GM18526 (cell line): ENCODE measurements around the gene ALPI.

Source experiments
- POLR2A ChIP-seq: IDR thresholded peaks from 3 replicates; pipeline ENCODE4 v1.6.1; 2011; ENCODE audit not compliant: insufficient read length; ENCODE audit errors: extremely low read depth

Gene ALPI

DNA sequence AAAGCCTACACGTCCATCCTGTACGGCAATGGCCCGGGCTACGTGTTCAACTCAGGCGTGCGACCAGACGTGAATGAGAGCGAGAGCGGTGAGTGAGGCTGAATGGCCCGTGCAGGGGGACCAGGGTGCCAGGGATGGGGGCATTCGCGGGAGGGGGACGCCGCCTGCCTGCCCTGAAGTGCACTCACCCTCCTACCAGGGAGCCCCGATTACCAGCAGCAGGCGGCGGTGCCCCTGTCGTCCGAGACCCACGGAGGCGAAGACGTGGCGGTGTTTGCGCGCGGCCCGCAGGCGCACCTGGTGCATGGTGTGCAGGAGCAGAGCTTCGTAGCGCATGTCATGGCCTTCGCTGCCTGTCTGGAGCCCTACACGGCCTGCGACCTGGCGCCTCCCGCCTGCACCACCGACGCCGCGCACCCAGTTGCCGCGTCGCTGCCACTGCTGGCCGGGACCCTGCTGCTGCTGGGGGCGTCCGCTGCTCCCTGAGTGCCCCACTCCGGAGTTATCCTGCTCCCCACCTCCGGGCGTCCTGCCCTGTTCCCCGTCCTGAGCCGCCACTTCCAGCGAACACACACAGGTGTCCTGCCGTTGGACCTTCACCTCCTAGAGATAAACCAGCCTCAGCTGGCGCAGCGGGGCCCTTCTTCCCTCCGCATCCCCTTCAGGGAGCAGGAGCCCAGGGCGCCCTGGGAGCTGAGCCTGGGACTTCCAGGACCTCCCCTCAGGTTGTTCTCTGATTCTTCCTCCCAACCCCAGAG is 2.9 kb downstream of the ALPI start:
- TF ChIP-seq POLR2A, result no peak

DNA sequence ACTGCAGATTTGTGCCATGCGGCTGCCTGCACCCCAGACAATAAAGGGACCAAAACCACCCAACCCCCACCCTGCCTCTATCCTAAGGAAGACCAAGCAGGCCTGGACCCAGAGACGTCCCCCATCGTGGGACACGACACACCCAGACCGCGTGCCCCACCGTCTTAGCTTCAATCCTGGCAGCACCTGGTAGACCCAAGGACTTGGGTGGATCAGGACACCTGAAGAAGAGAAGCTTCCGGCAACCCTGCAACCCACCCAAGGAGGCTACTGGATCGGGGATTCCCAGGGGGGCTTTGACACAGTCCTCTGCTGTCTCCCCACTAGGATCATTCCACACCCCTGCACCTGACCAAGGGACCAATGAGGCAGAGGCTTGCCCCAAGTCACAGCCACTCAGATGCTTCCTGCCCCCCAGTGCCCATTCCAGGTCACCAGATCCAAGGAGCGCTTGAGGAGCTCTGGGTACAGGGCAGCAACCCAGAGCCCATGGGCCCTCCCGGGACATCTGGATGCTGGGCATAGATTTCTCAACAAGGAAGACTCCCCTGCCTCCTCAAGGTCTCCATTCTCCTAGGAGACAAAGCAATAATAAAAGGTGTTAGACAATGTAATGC is 3.6 kb downstream of the ALPI start:
- TF ChIP-seq POLR2A, result no peak

GRCh38 chr2:232460171-232460570 is 4.2 kb downstream of the ALPI start:
- TF ChIP-seq POLR2A, result no peak

DNA sequence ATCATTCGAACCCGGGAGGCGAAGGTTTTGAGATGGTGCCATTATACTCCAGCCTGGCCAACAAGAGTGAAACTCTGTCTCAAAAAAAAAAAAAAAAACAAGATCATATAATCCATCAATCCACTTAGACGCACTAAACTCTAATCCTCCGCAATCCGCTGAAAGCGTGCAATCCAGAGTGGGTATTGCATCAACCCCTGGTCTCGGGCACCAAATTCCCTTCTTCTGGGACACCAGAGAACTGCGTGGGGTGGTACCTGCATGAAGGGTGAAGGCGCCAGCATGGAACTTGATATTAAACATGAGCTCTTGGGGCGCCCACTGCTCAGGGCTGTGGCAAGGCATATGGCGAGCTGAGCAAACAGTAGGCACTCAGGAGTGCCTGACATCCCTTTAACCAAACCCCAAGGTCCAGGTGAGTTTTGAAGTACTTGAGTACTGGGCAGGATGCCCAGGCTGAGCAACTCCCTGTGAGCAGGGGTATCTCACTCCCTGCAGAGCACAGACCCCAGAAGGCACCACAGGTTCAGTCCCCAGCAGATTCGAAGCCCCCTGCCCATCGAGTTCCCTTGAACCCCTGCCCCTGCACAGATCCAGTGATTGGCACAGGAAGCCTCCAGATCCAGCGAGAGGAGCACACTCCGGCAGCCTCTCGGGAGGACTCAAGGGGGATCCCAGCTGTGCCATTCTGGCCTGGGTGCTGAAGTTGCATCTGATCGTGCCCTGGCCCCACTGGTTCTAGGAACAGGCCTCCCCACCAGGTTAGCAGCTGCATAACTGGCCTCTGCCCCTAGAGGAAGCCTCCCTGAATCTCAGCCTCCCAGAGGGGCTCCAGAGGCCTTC is 8.0 kb downstream of the ALPI start:
- no peak for TF ChIP-seq POLR2A

DNA sequence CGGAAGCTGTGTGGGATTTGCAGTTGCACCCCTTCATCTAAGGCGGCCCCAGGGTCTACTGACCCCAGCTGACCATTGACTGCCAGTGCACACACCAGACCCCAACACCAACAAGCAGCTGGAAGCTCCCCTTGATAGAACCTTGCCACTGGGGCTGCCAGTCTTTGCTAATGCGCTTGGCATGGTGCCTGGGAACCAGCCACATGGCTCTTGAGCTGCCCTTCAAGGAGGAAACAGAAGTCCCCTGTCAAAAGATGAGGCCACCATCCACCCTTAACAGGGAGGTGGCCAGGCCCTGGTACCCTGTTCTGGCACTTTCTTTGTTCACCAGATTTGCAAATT is 8.6 kb downstream of the ALPI start:
- TF ChIP-seq POLR2A, result no peak

DNA sequence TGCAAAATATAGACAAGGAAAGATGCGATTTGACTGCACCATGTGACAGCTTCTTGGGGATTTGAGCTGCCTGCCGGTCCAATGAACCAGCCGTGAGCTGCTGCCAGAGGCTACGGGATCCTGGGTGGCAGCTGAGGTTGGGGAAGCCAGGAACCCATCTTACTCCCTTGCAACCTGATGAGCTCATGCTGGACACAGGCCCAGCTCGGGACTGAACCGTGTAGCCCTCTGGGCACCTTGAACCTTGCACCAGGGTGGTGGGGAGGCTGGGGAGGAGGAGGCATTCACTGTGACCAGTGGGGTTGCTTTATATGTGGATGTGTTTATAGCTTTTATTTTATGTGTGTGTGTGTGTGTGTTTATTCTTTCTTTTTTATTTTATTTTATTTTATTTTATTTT is 9.1 kb downstream of the ALPI start:
- no peak for TF ChIP-seq POLR2A

GRCh38 chr2:232466221-232466620 is 10.3 kb downstream of the ALPI start:
- no peak for TF ChIP-seq POLR2A

GRCh38 chr2:232473467-232473890 is 17.5 kb downstream of the ALPI start:
- TF ChIP-seq POLR2A, result no peak

- no peak for TF ChIP-seq POLR2A
These were observed 20.1 kb downstream of the ALPI start for GRCh38 chr2:232476045-232476444.

- no peak for TF ChIP-seq POLR2A
These were observed 20.8 kb downstream of the ALPI start for GRCh38 chr2:232476791-232477190.

DNA sequence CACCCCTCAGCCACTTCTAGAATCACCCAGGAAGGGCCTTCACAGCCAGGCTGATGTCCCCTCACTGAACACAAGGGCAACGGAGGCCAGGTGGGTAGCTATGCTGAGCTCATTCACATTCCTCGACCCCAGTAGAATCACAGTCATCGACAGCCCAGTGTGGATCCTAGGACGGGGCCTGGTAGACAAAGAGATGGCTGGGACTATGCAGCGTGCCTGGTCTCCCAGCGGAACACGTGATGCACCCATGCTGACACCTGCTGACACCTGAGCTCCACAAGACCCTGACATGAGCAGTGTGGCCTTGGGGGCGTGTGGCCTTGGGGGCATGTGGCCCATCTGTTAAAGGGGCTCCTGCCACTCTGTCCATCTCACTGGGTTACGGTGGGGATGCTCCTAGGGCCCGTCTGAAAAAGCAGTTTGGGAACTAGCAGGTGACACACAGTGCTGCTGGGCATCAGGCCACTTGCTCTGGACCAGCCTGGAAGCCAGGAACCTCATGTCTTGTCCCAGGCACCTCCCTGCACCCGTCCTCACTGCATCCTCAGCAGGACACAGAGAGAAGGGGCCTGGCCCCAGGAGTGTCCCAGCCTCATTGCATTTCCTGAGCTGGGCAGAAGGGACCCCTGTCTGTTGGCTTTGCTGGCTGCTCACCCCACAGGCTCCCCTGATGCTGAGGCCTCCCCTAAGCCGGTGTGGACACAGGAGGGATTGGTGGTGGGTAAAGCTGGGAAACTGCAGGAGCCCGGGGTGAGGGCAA is 22.0 kb downstream of the ALPI start:
- TF ChIP-seq POLR2A, result no peak

- TF ChIP-seq POLR2A, result no peak
These were observed 22.8 kb downstream of the ALPI start for GRCh38 chr2:232478571-232479340.

- no peak for TF ChIP-seq POLR2A
These were observed 23.6 kb downstream of the ALPI start for GRCh38 chr2:232479341-232480200.

DNA sequence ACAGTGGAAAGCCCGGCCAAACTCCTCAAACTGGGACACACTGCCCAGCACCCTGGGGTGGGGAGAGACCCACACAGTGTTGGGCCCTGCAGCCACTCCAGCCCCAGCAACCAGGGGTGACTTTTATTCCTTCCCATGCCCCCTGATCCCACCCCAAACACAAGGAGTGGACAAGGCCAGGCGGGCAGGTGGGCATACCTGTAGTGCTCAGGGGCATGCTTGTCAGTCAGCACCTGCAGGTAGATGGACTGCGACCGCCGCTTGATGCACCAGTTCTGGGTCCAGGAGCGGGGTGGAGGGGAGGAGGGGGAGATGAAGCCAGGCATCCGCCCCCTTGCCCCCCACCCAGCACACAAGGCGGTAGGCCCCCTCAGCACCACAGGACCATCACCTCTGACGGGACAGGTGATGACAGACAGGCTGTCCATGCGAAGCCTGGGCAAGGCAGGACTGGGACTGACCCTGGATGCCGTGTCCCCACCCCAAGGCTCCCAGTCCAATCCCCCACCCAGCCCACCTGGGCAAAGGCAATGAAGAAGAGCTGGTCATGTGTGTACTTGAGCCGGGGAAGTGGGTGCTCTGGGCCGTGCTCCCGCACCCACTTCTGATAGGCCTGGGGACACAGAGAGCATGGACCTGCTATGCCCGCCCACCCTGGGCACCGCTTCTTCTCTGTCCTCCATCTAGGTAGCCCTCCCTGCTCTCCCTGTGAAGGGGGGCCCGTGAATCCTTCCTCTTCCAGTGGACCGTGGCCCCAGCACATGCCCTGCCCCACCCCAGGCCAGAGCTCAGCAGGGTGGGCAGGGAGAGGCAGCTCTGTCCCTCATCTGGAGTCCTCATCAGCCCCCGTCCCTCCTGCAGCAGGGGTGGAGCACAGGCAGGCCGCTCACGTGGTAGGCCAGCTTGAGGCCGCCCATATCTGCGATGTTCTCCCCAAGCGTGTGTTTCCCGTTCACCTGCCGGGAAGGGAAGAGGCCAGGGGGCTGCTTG is 24.5 kb downstream of the ALPI start:
- TF ChIP-seq POLR2A, result no peak
